ENCODE data around the gene TMEM266.

TMEM266 gene

GRCh38 chr15:76189106-76189505, 129.3 kb downstream of the TMEM266 start:
- no peak for DNase-seq

GRCh38 chr15:76190070-76190564, 130.3 kb downstream of the TMEM266 start:
- no peak for DNase-seq

- DNase-seq, result peak; percentile 14
Measured at GRCh38 chr15:76190751-76191538, 131.2 kb downstream of the TMEM266 start.

- peak; percentile 22 for DNase-seq
Measured at GRCh38 chr15:76191539-76192244, 131.9 kb downstream of the TMEM266 start.

GRCh38 chr15:76192715-76193114, 132.9 kb downstream of the TMEM266 start:
- DNase-seq, result no peak

GRCh38 chr15:76193934-76194333, 134.1 kb downstream of the TMEM266 start:
- no peak for DNase-seq

GRCh38 chr15:76195506-76196268, 135.9 kb downstream of the TMEM266 start:
- no peak for DNase-seq

GRCh38 chr15:76196269-76197231, 136.8 kb downstream of the TMEM266 start:
- no peak for DNase-seq

GRCh38 chr15:76197703-76198455, 138.1 kb downstream of the TMEM266 start:
- no peak for DNase-seq

GRCh38 chr15:76198456-76199105, 138.8 kb downstream of the TMEM266 start:
- no peak for DNase-seq

- DNase-seq, result no peak
Measured at GRCh38 chr15:76199106-76200082, 139.6 kb downstream of the TMEM266 start.

GRCh38 chr15:76200083-76200465, 140.3 kb downstream of the TMEM266 start:
- no peak for DNase-seq

GRCh38 chr15:76200641-76201105, 140.9 kb downstream of the TMEM266 start:
- DNase-seq, result no peak

- no peak for DNase-seq
Measured at GRCh38 chr15:76201536-76202255, 141.9 kb downstream of the TMEM266 start.

- DNase-seq, result no peak
Measured at GRCh38 chr15:76203346-76204108, 143.7 kb downstream of the TMEM266 start.

- no peak for DNase-seq
Measured at GRCh38 chr15:76204109-76204845, 144.5 kb downstream of the TMEM266 start.

GRCh38 chr15:76204916-76205460, 145.2 kb downstream of the TMEM266 start:
- DNase-seq, result no peak

All from NCI-H1092 (cell line).